Endodermal cell (in vitro differentiated cells): Measurements from ENCODE around the gene OR9Q1. TPM values are rescaled to one million over a fixed set of nuclear protein-coding genes. Genes with fewer than 3 reads are reported as not detected.

ENCODE experiments used
- DNase-seq: peaks from one replicate; pipeline ENCODE4 v3.0.0-alpha.2; 2017
- H3K27ac ChIP-seq: 2 replicates; pipeline ENCODE4 v1.5.1; 2013; ENCODE audit warnings: mild to moderate bottlenecking, low read depth, low read length, moderate library complexity
- H3K27me3 ChIP-seq: 2 replicates; pipeline ENCODE4 v1.6.1; 2013; ENCODE audit warnings: mild to moderate bottlenecking, low read length, moderate library complexity; ENCODE audit not compliant: insufficient read depth, control insufficient read depth, poor library complexity, severe bottlenecking
- H3K36me3 ChIP-seq: 2 replicates; pipeline ENCODE4 v1.7.0; 2013; ENCODE audit warnings: mild to moderate bottlenecking, low read length, moderate library complexity; ENCODE audit not compliant: control insufficient read depth, insufficient read depth
- H3K4me1 ChIP-seq: one replicate; pipeline ENCODE4 v1.7.0; 2013; ENCODE audit warnings: low read length; ENCODE audit not compliant: control insufficient read depth, insufficient read depth
- H3K4me3 ChIP-seq: 2 replicates; pipeline ENCODE4 v1.5.1; 2013; ENCODE audit warnings: mild to moderate bottlenecking, low read length, moderate library complexity
- H3K9ac ChIP-seq: 2 replicates; pipeline ENCODE4 v1.6.1; 2013; ENCODE audit warnings: mild to moderate bottlenecking, low read length, moderate library complexity; ENCODE audit not compliant: poor library complexity, severe bottlenecking; ENCODE audit errors: extremely low read depth
- H3K9me3 ChIP-seq: 2 replicates; pipeline ENCODE4 v1.6.1; 2013; ENCODE audit warnings: mild to moderate bottlenecking, low read length, moderate library complexity; ENCODE audit not compliant: control insufficient read depth
- H3K27ac Mint-ChIP-seq: 2 replicates; pipeline ENCODE4 v1.8.0; 2020; ENCODE audit warnings: mixed read lengths
- H3K27me3 Mint-ChIP-seq: 2 replicates; pipeline ENCODE4 v1.8.0; 2021; ENCODE audit warnings: mild to moderate bottlenecking, mixed read lengths; ENCODE audit not compliant: insufficient read depth
- H3K36me3 Mint-ChIP-seq: 2 replicates; pipeline ENCODE4 v1.8.0; 2020; ENCODE audit warnings: low read depth, mixed read lengths
- H3K4me1 Mint-ChIP-seq: 2 replicates; pipeline ENCODE4 v1.8.0; 2020; ENCODE audit warnings: mixed read lengths
- H3K4me3 Mint-ChIP-seq: 2 replicates; pipeline ENCODE4 v1.8.0; 2020; ENCODE audit warnings: mild to moderate bottlenecking, moderate library complexity, mixed read lengths
- H3K9me3 Mint-ChIP-seq: 2 replicates; pipeline ENCODE4 v1.8.0; 2020; ENCODE audit warnings: mild to moderate bottlenecking, mixed read lengths
- WGBS, 2 experiments: methylation state at CpG; one replicate each; pipeline versions ENCODE4 v1.1.5 to v1.1.7; 2013; ENCODE audit warnings: missing lambda C conversion rate in 2 of 2, mixed read lengths in 1 of 2; ENCODE audit not compliant: insufficient coverage in 1 of 2, insufficient read length in 1 of 2; 5-methylcytosine and 5-hydroxymethylcytosine counted together
- total RNA-seq, 2 donors: library from RNA; stranded (reverse); fragmentation: NEBNext Ultra II Directional in 1 of 2; extraction: Animal tissue kit (Norgen Biotek cat#: 25700) in 1 of 2; gene quantifications; 2 replicates in 1 of 2; 3 replicates in 1 of 2; pipeline ENCODE4 v1.2.1, GENCODE V29; 2021
- TF ChIP-seq, protein P1 (sequence below): fragments of 200-600 bp; sonication (generic); conservative IDR thresholded peaks from 2 replicates; pipeline ENCODE4 v1.5.0; 2021; ENCODE audit warnings: antibody characterized with exemption, mild to moderate bottlenecking

Gene OR9Q1
- total RNA-seq, 2 donors from 2014 or later = not detected

DNA sequence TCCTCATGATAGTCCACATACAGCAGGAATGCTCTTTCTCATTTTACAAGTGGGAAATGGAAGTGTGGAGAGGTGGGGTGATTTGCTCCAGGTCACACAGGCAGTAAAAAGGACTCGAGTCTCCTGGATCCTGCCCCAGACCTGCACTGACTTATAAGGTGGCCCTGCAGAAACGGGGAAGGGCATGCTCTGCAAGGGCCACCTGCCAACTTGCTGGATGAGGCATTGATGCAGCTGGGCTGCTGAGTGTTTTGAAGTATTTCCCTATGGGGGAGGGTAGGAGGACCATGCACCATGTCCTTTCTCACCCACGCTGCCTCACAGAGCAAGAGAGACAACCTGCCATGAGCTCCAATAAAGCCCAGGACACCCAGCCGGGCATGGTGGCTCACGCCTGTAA lies 44.0 kb downstream of the OR9Q1 start:
- no peaks in the 10 kb centered on the region for H3K36me3 Mint-ChIP-seq
- WGBS, 2 experiments = 86 to 94% methylated on average over 3 to 5 of the region's 5 CpGs
- H3K4me1 Mint-ChIP-seq = peaks cover 15% of the 10 kb centered on the region
- H3K27ac ChIP-seq = no peak overlapping the region
- no peak overlapping the region for H3K9ac ChIP-seq
- TF ChIP-seq, protein P1, sequence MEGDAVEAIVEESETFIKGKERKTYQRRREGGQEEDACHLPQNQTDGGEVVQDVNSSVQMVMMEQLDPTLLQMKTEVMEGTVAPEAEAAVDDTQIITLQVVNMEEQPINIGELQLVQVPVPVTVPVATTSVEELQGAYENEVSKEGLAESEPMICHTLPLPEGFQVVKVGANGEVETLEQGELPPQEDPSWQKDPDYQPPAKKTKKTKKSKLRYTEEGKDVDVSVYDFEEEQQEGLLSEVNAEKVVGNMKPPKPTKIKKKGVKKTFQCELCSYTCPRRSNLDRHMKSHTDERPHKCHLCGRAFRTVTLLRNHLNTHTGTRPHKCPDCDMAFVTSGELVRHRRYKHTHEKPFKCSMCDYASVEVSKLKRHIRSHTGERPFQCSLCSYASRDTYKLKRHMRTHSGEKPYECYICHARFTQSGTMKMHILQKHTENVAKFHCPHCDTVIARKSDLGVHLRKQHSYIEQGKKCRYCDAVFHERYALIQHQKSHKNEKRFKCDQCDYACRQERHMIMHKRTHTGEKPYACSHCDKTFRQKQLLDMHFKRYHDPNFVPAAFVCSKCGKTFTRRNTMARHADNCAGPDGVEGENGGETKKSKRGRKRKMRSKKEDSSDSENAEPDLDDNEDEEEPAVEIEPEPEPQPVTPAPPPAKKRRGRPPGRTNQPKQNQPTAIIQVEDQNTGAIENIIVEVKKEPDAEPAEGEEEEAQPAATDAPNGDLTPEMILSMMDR = no peak
- no peaks in the 10 kb centered on the region for H3K36me3 ChIP-seq
- H3K27me3 ChIP-seq = no peaks in the 10 kb centered on the region
- no peak overlapping the region for H3K4me3 ChIP-seq
- H3K9me3 Mint-ChIP-seq = no peaks in the 10 kb centered on the region
- no peaks in the 10 kb centered on the region for H3K27me3 Mint-ChIP-seq
- H3K4me1 ChIP-seq = peaks cover 1% of the 10 kb centered on the region
- H3K4me3 Mint-ChIP-seq = no peak overlapping the region
- no peak overlapping the region for H3K27ac Mint-ChIP-seq
- no peaks in the 10 kb centered on the region for H3K9me3 ChIP-seq
- no peak for DNase-seq

DNA sequence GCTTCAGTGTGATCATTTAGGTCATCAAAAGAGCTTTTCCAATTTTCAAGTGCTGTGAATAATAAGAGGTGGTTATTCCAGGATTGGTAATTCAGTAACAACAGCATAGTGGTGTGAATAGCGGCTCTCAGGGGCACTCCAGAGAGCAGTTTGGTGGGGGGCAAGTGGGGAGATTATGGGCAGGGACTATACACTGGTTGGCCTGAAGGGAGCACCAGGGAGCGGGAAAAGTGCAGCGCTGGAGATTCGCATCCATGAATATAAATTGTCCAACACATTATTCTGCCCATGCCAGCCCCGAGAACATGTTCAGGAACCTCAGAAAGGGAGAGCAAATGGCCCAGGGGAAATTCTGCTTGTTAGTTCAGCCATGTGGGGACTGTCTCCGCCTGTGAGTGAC lies 45.0 kb downstream of the OR9Q1 start:
- Histone ChIP-seq H3K36me3 (no peaks in the 10 kb centered on the region), H3K4me3 (no peak overlapping the region), H3K9me3 (no peaks in the 10 kb centered on the region), H3K4me1 (no peaks in the 10 kb centered on the region), H3K27me3 (no peaks in the 10 kb centered on the region), H3K9ac (no peak overlapping the region), H3K27ac (no peak overlapping the region)
- TF ChIP-seq, protein P1 = peak; percentile 56
- no peak for DNase-seq
- H3K4me3 Mint-ChIP-seq = no peak overlapping the region
- no peak overlapping the region for H3K27ac Mint-ChIP-seq
- whole genome bisulfite sequencing, 2 experiments = 85 to 88% methylated on average over 6 of the region's 6 CpGs
- no peaks in the 10 kb centered on the region for H3K9me3 Mint-ChIP-seq
- no peaks in the 10 kb centered on the region for H3K36me3 Mint-ChIP-seq
- H3K4me1 Mint-ChIP-seq = peaks cover 15% of the 10 kb centered on the region
- H3K27me3 Mint-ChIP-seq = no peaks in the 10 kb centered on the region

DNA sequence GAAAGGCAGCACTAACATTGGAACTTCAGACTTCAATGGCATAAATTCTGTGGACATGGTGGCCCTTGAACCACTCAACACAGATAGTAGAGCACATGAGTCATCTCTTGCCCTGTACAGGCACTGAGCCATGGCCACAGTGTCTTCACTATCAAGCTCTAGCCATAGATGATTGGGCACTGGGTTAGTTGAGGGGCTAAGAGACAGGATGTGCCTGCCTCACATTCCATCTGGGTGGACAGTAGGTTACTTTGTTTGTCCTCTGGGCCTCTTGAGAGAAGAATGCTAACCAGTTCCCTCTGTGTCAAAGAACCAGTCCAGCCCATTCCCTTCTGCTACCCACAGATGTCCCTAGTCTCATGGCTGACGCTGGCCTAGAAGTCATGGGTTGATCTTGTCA lies 46.9 kb downstream of the OR9Q1 start:
- Histone ChIP-seq H3K9me3 (no peaks in the 10 kb centered on the region), H3K4me3 (no peak overlapping the region), H3K27ac (no peak overlapping the region), H3K27me3 (no peaks in the 10 kb centered on the region), H3K4me1 (no peaks in the 10 kb centered on the region), H3K36me3 (no peaks in the 10 kb centered on the region), H3K9ac (no peak overlapping the region)
- no peak for DNase-seq
- no peak overlapping the region for H3K4me3 Mint-ChIP-seq
- H3K36me3 Mint-ChIP-seq = no peaks in the 10 kb centered on the region
- H3K9me3 Mint-ChIP-seq = peaks cover 7% of the 10 kb centered on the region
- no peaks in the 10 kb centered on the region for H3K27me3 Mint-ChIP-seq
- 83% methylated on average over 1 of the region's 1 CpG; no CpG with 5 or more reads in 1 of the 2 experiments for WGBS, 2 experiments
- H3K4me1 Mint-ChIP-seq = peaks cover 8% of the 10 kb centered on the region
- TF ChIP-seq, protein P1 = no peak
- H3K27ac Mint-ChIP-seq = no peak overlapping the region
